Measurements from ENCODE around the gene CAPN13. TPM values are rescaled to one million over a fixed set of nuclear protein-coding genes. Genes with fewer than 3 reads are reported as not detected.

Gene CAPN13
- total and polyA plus RNA-seq, 11 donors = not detected

- DNase-seq (no peak), ATAC-seq (no peak)
- Histone ChIP-seq H3K9me3 (no peaks in the 10 kb centered on the region), H3K4me3 (no peak overlapping the region), H3K4me1 (no peaks in the 10 kb centered on the region), H3K36me3 (no peaks in the 10 kb centered on the region), H3K27ac (no peak overlapping the region), H3K27me3 (peaks cover 0 to 13% (median 0%) of the 10 kb centered on the region in 9 donors)
- intact Hi-C loops (cut with DNase I) = loop anchor here in 1 of 10 donors (10.0 kb wide), 1 partner anchor 108 kb away; no protein-coding TSS in a partner anchor
- WGBS, 4 donors = 88 to 92% (median 91%) methylated on average over 18 of the region's 18 CpGs
- no peak for TF ChIP-seq POLR2A (IDR thresholded peaks at IDR 0.05)
These were observed 70.6 kb downstream of the CAPN13 start for GRCh38 chr2:30736461-30737325.

- no peak overlapping the region for H3K27ac ChIP-seq
- WGBS, 4 donors = 76 to 82% (median 81%) methylated on average over 11 to 15 of the region's 15 CpGs
- intact Hi-C loops (cut with DNase I) = loop anchor here in 2 of 10 donors (5.0 to 10.0 kb wide), 2 partner anchors 111 to 443 kb away; no protein-coding TSS in a partner anchor
- no peaks in the 10 kb centered on the region for H3K4me1 ChIP-seq
- DNase-seq (no peak), ATAC-seq (no peak)
- TF ChIP-seq POLR2A (IDR thresholded peaks at IDR 0.05) (no peak), CTCF (IDR thresholded peaks at IDR 0.05) (no peak)
- no peaks in the 10 kb centered on the region for H3K9me3 ChIP-seq
- H3K27me3 ChIP-seq = peaks cover 0 to 24% (median 0%) of the 10 kb centered on the region in 9 donors
- no peaks in the 10 kb centered on the region for H3K36me3 ChIP-seq
- H3K4me3 ChIP-seq = no peak overlapping the region
These were observed 73.2 kb downstream of the CAPN13 start for GRCh38 chr2:30733876-30734520.

- ATAC-seq = no peak
- TF ChIP-seq POLR2A (IDR thresholded peaks at IDR 0.05) (no peak), CTCF (IDR thresholded peaks at IDR 0.05) (no peak)
- intact Hi-C loops (cut with DNase I) = loop anchor here in 2 of 10 donors (5.0 to 10.0 kb wide), 2 partner anchors 112 to 444 kb away; no protein-coding TSS in a partner anchor
- Histone ChIP-seq H3K4me3 (no peak overlapping the region), H3K27me3 (peaks cover 0 to 24% (median 2%) of the 10 kb centered on the region in 9 donors), H3K9me3 (no peaks in the 10 kb centered on the region), H3K27ac (no peak overlapping the region), H3K36me3 (no peaks in the 10 kb centered on the region), H3K4me1 (no peaks in the 10 kb centered on the region)
- DNase-seq = no peak
- 75 to 90% (median 84%) methylated on average over 3 to 4 of the region's 4 CpGs for WGBS, 4 donors
These were observed 74.4 kb downstream of the CAPN13 start for GRCh38 chr2:30732876-30733275.

GRCh38 chr2:30732376-30732775 lies 74.9 kb downstream of the CAPN13 start:
- TF ChIP-seq POLR2A (IDR thresholded peaks at IDR 0.05) (no peak), CTCF (IDR thresholded peaks at IDR 0.05) (no peak)
- Histone ChIP-seq H3K9me3 (no peaks in the 10 kb centered on the region), H3K27me3 (peaks cover 0 to 24% (median 4%) of the 10 kb centered on the region in 9 donors), H3K27ac (no peak overlapping the region), H3K36me3 (no peaks in the 10 kb centered on the region), H3K4me1 (no peaks in the 10 kb centered on the region), H3K4me3 (no peak overlapping the region)
- ATAC-seq (no peak), DNase-seq (no peak)
- intact Hi-C loops (cut with DNase I) = loop anchor here in 2 of 10 donors (5.0 to 10.0 kb wide), 2 partner anchors 112 to 445 kb away; no protein-coding TSS in a partner anchor
- 80 to 85% (median 82%) methylated on average over 10 of the region's 10 CpGs for WGBS, 4 donors

All from heart left ventricle (tissue), 16 donors.